Cerebellar cortex (tissue), 1 donor: ENCODE results near the gene STOM.
"Not testable (repeated sequence)": the region's sequence is repeated elsewhere in the genome, so short reads cannot be mapped to it uniquely, and the experiment has no call there.

ENCODE experiments used
- DNase-seq: peaks from one replicate; pipeline ENCODE4 v3.0.0-alpha.2; 2015; ENCODE audit warnings: low spot score

STOM gene

GRCh38 chr9:121369595-121370265 lies at the start of gene STOM:
TSS of gene STOM (minus strand) at chr9:121370250. CDS start at chr9:121370187, 63 bp downstream.
- no peak for DNase-seq

- DNase-seq, result no peak
These were observed 41.9 kb upstream of the STOM start for GRCh38 chr9:121411993-121412392.

- DNase-seq, result no peak
These were observed 35.8 kb upstream of the STOM start for GRCh38 chr9:121405899-121406298.

- no peak for DNase-seq
These were observed 34.9 kb upstream of the STOM start for GRCh38 chr9:121404906-121405305.

- DNase-seq, result peak; percentile 82
These were observed 30.0 kb upstream of the STOM start for GRCh38 chr9:121399883-121400607.

- DNase-seq, result no peak
These were observed 29.3 kb upstream of the STOM start for GRCh38 chr9:121399126-121399882.

- DNase-seq, result no peak
These were observed 28.3 kb upstream of the STOM start for GRCh38 chr9:121398374-121398773.

- DNase-seq, result not testable (repeated sequence)
These were observed 27.2 kb upstream of the STOM start for GRCh38 chr9:121397277-121397676.

- no peak for DNase-seq
These were observed 25.5 kb upstream of the STOM start for GRCh38 chr9:121395558-121395957.

GRCh38 chr9:121394292-121394691 lies 24.2 kb upstream of the STOM start:
- DNase-seq, result no peak

GRCh38 chr9:121393318-121393717 lies 23.3 kb upstream of the STOM start:
- DNase-seq, result no peak

GRCh38 chr9:121390372-121390771 lies 20.3 kb upstream of the STOM start:
- no peak for DNase-seq

- no peak for DNase-seq
These were observed 18.3 kb upstream of the STOM start for GRCh38 chr9:121388140-121388905.

GRCh38 chr9:121386442-121387175 lies 16.6 kb upstream of the STOM start:
- no peak for DNase-seq

- no peak for DNase-seq
These were observed 13.7 kb upstream of the STOM start for GRCh38 chr9:121383715-121384114.

- DNase-seq, result no peak
These were observed 10.8 kb upstream of the STOM start for GRCh38 chr9:121380846-121381245.

- no peak for DNase-seq
These were observed 6.3 kb upstream of the STOM start for GRCh38 chr9:121376214-121376830.

- DNase-seq, result no peak
These were observed 3.1 kb upstream of the STOM start for GRCh38 chr9:121373011-121373729.

GRCh38 chr9:121372239-121373010 lies 2.4 kb upstream of the STOM start:
- no peak for DNase-seq
